ENCODE measurements around the gene GGA2.

DNA sequence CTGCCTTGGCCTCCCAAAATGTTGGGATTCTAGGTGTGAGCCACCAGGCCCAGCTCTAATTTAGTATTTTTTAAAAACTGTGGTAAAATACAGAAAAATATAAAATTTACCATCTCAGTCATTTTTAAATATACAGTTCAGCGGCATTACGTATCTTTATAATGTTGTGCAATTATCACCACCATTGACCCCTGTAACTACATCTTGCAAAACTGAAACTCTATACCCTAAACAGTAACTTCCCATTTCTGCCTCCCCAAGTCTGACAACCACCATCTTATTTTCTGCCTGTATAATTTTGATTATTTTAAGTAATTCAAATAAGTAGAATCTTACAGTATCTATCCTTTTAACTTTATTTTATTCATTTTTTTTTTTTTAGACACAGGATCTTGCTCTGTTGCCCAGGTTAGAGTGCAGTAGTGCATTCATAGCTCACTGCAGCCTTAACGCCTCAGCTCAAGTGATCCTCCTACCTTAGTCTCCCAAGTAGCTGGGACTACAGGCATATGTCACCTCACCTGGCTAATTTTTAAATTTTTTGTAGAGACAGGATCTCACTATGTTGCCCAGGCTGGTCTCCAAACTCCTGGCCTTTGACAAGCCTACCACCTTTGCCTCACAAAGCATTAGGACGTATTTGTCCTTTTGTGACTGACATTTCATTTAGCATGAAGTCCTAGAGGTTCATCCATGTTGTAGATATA lies 10.9 kb upstream of the GGA2 start:
- TF ChIP-seq, protein P1, sequence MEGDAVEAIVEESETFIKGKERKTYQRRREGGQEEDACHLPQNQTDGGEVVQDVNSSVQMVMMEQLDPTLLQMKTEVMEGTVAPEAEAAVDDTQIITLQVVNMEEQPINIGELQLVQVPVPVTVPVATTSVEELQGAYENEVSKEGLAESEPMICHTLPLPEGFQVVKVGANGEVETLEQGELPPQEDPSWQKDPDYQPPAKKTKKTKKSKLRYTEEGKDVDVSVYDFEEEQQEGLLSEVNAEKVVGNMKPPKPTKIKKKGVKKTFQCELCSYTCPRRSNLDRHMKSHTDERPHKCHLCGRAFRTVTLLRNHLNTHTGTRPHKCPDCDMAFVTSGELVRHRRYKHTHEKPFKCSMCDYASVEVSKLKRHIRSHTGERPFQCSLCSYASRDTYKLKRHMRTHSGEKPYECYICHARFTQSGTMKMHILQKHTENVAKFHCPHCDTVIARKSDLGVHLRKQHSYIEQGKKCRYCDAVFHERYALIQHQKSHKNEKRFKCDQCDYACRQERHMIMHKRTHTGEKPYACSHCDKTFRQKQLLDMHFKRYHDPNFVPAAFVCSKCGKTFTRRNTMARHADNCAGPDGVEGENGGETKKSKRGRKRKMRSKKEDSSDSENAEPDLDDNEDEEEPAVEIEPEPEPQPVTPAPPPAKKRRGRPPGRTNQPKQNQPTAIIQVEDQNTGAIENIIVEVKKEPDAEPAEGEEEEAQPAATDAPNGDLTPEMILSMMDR (IDR thresholded peaks at IDR 0.05), result no peak
- no peak for TF ChIP-seq POLR2A (IDR thresholded peaks at IDR 0.05)
